Measurements from ENCODE around the gene CLEC16A. TPM values are rescaled to one million over a fixed set of nuclear protein-coding genes. Genes with fewer than 3 reads are reported as not detected.
"Not testable (repeated sequence)": the region's sequence is repeated elsewhere in the genome, so short reads cannot be mapped to it uniquely, and the experiment has no call there.

The CLEC16A gene
- total RNA-seq, 1 donor from 2014 or later = 32.4 TPM

DNA sequence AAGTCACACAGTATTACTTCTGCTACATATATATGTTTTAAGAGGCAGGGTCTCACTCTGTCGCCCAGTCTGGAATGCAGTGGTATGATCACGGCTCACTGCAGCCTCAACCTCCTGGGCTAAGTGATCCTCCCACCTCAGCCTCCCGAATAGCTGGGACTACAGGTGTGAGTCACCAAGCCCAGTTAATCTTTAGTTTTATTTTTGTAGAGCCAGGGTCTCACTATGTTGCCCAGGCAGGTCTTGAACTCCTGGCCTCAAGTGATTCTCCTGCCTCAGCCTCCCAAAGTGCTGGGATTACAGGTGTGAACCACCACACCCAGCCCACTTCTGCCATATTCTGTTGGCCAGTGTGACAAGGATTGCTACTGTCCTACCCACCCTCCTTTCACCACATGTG, 19.1 kb upstream of the CLEC16A start:
- not testable (repeated sequence) for DNase-seq (ENCODE audit: extremely low read depth, low read depth, low spot score)

GRCh38 chr16:10926094-10926493, 18.3 kb upstream of the CLEC16A start:
- DNase-seq (ENCODE audit: extremely low read depth, low read depth, low spot score) = no peak

DNA sequence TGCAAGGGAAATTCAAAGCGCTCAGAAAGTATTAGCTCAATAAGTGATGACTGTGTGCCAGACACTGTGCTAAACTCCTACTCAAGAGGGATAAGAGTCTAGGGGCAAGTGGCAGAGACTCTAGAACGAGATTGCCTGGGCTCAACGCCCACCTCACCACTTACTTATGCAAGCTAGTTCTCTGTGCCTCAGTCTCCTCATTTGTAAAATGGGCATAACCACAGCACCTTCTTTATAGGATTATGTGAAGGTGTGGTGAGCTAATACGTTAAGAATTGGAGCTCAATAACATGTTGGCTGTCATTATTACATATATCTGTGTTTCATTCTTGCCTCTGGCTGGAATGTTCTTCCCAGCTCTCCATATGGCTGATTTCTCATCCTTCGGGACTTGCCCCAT, 17.5 kb upstream of the CLEC16A start:
- DNase-seq (ENCODE audit: extremely low read depth, low read depth, low spot score) = no peak

DNA sequence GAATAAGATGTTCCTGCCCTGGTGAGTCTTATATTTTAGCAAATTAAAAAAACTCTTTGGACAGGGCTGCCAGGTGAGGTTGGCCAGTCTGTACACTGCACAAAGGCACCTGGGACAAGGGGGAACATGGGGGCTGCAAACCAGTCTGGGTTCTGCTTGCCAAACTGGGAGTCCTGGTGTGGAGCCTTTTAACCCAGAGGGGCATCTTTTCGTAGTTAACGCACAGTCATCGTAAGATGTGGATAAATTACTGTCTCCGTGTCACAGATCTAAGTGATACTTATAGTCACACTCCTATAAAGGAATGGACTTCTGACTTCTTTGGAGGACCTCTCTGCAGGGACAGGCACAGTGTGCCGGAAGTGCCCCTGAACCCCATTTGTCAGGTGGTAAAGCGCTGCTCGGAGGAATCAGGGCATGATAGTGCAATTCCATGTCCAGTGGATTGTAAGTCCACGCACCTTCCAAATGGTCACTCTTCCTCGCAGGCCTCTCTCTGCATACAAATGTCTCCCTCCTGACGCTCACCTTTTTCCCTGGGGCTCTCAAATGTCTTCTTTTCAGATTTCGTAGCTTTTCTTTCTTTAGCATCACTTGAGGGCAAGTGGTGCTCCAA, 16.8 kb upstream of the CLEC16A start:
- no peak for DNase-seq (ENCODE audit: extremely low read depth, low read depth, low spot score)

DNA sequence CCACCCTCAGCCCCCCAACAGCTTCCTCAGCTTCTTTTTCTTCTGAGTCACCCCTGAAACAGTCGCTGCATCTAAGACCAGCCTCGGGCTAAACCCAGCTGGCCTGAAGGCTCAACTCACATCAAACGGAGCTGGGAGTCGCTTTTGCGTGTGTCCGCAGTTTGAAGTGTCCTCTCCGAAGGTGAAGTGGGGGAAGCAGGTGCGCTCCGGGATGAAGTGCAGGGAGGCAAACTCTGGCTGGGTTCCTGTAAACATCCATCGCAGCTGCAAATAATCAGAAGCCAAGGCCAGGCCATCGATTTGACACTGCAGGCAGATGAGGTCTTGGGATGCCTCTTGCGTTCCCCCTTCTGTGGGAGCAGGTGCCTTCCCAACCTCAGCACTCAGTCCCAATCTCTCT, 15.3 kb upstream of the CLEC16A start:
- not testable (repeated sequence) for DNase-seq (ENCODE audit: extremely low read depth, low read depth, low spot score)

DNA sequence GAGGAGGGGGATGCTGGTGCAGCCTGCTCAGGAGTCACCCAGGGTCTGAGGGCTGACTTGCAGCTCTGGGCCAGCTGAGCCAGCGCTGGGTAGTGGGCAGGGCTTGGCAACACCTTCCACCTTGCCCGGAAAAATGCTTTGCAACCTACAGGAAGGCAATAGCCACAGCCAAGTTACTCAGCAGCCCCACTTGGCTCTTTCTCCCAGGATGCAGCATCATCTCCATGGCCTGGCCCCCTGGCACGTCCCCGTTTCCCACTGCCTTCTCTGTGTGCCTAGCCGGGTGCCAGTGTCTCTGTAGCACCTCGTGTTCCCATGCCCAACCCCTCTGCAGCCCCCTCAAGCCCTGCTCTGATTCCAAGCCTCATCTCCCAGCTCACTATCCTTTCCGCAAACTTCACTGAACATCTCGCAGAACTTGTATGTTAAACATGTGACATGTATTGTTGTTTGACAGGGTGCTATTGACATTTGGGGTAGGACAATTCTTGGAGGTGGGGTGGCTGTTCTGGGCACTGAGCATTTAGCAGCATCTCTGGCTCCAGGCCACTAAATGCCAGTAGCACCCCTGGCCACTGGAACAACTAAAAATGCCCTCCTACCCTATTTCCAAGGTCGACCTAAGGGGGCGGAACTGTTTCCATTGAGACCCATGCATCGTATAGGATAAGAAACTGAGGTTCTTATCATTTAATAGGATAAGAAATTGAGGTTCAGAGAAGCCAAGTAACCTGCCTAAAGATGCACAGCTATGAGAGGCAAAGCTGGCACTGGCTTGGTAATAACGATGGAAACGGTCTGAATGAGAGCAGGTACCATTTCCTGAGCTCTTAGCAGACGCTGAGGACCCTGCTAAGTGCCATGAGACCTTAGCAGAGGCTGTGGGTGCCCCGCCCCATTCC, 14.3 kb upstream of the CLEC16A start:
- DNase-seq (ENCODE audit: extremely low read depth, low read depth, low spot score) = no peak

GRCh38 chr16:10930755-10931093, 13.6 kb upstream of the CLEC16A start:
- no peak for DNase-seq (ENCODE audit: extremely low read depth, low read depth, low spot score)

DNA sequence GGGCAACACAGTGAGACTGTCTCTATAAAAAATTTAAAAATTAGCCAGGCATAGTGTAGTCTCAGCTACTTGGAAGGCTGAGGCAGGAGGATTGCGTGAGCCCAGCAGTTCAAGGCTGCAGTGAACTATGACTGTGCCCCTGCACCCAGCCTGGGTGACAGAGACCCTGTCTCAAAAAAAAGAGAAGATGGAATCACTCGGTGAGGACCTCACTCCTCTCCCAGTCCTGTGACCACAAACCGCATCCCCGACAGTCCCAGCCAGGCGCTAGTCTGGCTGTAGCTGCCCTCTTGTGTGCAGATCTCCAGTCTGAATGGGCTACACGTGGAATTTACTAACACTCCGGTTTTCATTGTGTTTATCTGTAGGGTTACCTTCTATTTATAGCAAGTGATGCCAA, 13.2 kb upstream of the CLEC16A start:
- DNase-seq (ENCODE audit: extremely low read depth, low read depth, low spot score) = no peak

- DNase-seq (ENCODE audit: extremely low read depth, low read depth, low spot score) = no peak
These were observed 12.3 kb upstream of the CLEC16A start for GRCh38 chr16:10931977-10932632.

DNA sequence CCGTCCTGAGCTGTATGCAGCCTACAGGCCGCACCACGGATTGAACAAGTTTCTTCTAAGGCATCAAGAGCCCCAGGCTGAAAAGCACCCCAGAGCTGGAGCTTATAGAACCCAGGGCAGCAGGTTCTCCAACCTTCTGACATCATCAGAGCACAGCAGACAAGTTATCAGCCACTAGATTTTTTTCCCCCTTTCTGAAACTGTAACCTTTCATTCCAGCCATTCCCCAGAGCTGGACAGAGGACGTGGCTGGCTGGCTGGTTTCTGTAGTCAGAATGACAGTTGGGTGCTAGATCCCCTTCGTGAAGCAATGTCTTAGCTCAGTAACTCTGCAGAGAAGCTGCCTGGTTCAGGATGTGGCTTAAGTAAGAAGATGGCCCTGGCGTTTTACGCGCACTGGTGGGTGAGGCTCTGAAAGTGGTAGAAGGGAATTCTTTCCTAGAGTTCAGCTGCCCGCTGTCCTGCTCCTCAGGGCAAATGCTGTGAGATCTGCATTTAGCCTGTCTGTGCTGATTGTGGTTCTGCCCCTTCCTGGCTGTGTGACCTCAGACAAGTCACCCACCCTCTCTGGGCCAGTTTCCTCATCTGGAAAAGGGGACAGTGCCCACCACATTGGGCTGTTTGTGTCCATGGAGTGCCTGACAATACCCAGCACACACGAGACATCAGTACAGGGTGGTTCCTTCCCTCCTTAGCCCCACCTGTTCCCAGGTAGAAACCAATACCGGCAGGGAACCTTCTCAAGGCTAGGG, 11.2 kb upstream of the CLEC16A start:
- DNase-seq (ENCODE audit: extremely low read depth, low read depth, low spot score) = no peak

DNA sequence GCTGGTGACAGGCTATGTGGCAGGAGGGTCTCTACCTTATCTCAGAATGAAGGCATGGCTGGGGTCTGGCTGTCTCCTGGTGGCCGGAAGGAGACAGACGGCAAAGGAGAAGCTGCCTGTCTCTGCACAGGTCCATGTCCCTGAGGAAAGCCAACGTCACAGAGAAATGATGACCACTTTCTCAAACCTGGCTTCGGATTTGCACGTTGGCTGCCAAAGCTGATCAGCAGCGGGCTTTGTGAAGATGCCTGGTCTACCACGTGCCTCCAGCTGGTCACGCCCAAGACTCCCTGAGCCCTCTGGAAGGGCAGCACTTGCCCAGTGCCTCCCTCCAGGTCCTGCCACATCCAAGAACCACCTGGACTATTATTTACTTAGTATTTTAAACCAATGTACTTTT, 10.5 kb upstream of the CLEC16A start:
- no peak for DNase-seq (ENCODE audit: extremely low read depth, low read depth, low spot score)

DNA sequence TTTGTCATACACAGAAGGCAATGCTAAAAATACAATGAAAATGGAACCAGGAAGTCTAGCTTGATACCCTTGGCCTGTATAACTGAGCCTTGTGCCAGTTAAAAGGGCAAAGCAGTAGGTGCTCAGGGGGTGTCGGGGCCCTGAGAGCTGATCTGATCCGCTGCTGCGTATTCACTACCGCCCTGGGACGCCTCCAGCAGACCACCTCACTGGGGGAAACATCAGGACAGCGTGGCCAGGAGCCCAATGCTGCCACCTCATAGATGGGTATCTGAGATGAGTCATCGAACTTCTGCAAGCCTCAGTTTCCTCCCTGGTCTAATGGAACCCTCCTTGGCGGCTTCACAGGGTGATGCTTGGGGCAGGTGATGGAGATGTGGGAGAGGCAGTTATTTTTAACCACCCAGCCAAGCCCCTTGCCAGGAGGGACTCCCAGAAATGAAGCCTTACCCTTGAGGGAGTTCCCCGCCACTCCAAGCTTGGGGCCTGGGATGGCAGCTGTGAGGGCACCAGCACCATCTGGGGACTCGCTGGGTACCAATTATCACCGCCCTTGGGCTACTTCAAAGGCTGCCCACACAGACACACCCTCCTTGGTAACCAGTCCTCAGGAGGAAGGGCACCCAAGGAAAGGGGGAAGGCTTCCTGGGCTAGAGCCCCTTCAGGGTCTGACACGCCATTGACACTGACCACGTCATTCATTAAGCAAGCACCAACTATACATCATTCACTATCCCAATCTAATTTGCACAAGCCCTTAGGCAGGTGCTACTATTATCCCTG, 9.8 kb upstream of the CLEC16A start:
- no peak for DNase-seq (ENCODE audit: extremely low read depth, low read depth, low spot score)

- no peak for DNase-seq (ENCODE audit: extremely low read depth, low read depth, low spot score)
These were observed 9.0 kb upstream of the CLEC16A start for GRCh38 chr16:10935226-10935915.

DNA sequence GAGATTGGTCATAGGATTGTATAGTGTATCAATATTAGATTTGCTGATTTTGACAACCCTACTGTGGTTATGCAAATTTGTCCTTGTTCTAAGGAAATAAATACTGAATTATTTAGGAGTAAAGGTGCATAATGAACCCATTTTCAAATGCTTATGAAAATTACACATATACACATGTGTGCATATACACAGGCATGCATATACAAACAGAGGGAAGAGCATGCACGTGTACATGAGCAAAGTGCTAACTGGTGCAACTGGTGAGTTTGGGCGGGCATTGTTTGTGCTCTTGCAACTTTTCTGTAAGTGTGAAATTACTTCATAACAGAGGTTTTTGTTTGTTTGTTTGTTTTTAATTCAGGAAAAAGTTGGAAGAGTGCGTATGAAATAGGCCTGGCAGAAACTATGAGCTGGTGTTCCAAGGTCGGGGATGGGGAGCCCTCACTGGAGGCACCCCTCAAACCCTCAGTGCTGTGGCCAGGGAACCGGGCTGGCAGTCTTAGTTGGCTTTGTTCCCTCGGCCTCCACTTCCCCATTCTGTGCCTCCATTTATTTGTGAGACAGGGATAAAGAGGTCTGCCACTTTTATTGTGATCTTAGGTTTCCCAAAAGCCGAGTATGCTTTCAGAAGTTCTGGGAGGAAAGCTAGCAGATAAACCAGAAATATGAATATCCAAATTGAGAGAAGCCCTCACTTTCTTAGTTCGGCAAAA, 7.9 kb upstream of the CLEC16A start:
- DNase-seq (ENCODE audit: extremely low read depth, low read depth, low spot score) = no peak

GRCh38 chr16:10937068-10937859, 7.1 kb upstream of the CLEC16A start:
- no peak for DNase-seq (ENCODE audit: extremely low read depth, low read depth, low spot score)

GRCh38 chr16:10938321-10938720, 6.0 kb upstream of the CLEC16A start:
- no peak for DNase-seq (ENCODE audit: extremely low read depth, low read depth, low spot score)

- DNase-seq (ENCODE audit: extremely low read depth, low read depth, low spot score) = no peak
These were observed 5.3 kb upstream of the CLEC16A start for GRCh38 chr16:10938796-10939648.

Measured in glomerular endothelial cell (primary cell).